GM10248 (cell line): Measurements from ENCODE around the gene PDE2A.
A peak's percentile ranks its signal among the peaks of the same experiment; 100 is the strongest.

Experiments
- CTCF ChIA-PET: fragments of 300-600 bp; sonication (Branson Sonifier 250); formaldehyde crosslinking; extraction: SDS; loops from one replicate; lab custom pipeline; 2021; ENCODE audit warnings: antibody characterized with exemption; lab: Yijun Ruan, JAX
- POLR2A ChIA-PET: fragments of 350-650 bp; sonication (Branson Sonifier 250); formaldehyde crosslinking; extraction: SDS; loops from one replicate; lab custom pipeline; 2020; ENCODE audit warnings: antibody characterized with exemption; lab: Yijun Ruan, JAX
- DNase-seq: peaks from one replicate; pipeline ENCODE4 v3.0.0; 2012; ENCODE audit errors: extremely low spot score
- TF ChIP-seq, protein P1 (sequence below): IDR thresholded peaks from 2 replicates; pipeline ENCODE4 v1.5.1; 2012; ENCODE audit warnings: mild to moderate bottlenecking, low read depth; ENCODE audit errors: extremely low read depth, missing control alignments, control extremely low read depth

PDE2A gene

GRCh38 chr11:72591023-72591422, 83.2 kb downstream of the PDE2A start:
- CTCF ChIA-PET: interaction anchor here (1.0 to 12.1 kb wide), 5 partner anchors 31 to 120 kb away, joined by 3 to 154 read pairs (median 9); no protein-coding TSS in a partner anchor
- TF ChIP-seq, protein P1, sequence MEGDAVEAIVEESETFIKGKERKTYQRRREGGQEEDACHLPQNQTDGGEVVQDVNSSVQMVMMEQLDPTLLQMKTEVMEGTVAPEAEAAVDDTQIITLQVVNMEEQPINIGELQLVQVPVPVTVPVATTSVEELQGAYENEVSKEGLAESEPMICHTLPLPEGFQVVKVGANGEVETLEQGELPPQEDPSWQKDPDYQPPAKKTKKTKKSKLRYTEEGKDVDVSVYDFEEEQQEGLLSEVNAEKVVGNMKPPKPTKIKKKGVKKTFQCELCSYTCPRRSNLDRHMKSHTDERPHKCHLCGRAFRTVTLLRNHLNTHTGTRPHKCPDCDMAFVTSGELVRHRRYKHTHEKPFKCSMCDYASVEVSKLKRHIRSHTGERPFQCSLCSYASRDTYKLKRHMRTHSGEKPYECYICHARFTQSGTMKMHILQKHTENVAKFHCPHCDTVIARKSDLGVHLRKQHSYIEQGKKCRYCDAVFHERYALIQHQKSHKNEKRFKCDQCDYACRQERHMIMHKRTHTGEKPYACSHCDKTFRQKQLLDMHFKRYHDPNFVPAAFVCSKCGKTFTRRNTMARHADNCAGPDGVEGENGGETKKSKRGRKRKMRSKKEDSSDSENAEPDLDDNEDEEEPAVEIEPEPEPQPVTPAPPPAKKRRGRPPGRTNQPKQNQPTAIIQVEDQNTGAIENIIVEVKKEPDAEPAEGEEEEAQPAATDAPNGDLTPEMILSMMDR: no peak

DNA sequence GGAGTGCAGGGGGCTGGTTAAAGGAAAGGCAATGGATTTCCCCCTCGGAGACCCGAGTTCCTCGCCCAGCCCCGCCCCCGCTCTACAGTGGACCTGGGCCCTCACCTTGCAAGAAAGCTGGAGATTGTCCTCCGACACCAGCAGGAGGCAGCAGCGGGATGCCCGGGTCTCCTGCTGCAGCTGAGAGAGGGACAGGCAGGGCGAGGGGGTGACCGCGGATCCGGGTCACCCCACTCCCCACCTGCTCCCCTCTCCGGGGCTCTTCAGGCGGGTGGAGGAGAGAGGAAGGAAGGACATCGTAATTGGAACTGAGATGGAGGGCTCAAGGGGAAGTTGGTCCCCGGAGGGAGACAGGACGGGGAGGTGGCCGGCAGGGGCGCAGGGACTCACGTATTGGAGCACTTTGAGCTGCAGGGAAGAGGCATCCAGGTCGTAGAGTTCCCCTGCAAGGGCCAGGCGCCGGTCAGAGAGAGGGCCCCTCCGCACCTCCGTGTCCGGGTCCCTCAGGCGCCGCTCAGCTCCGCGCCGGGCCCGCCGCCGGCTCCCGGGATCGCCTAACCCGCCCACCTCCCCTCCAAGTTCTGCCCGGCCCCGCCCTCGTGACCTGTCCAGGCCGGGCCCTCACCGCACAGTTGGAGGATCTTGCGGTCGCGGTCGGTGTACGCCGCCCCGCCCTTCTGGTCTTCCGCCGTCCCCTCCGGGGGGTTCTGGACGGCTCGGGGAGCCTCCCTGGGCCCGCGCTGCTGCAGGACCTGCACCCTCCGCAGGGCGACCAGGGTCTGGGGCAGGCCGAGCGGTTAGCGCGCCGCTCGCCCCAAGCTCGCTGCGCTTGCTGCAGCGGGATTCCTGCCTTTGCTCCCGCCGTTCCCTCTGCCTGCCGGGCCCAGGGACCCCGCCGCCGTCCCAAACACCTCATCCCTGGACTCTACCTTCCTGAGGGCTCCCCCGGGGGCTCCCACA, 84.1 kb downstream of the PDE2A start:
- peak; percentile 56 for DNase-seq
- POLR2A ChIA-PET: no interaction called here
- CTCF ChIA-PET: interaction anchor here (0.7 to 12.1 kb wide), 7 partner anchors 13 to 94 kb away, joined by 3 to 154 read pairs (median 6); no protein-coding TSS in a partner anchor
- TF ChIP-seq, protein P1: peak; percentile 53

More at GRCh38 chr11:72591023-72591422, 83.2 kb downstream of the PDE2A start:
- no peak for DNase-seq
- POLR2A ChIA-PET: no interaction called here

- DNase-seq: no peak
- ChIA-PET POLR2A (no interaction called here), CTCF (interaction anchor here (1.4 to 12.1 kb wide), 8 partner anchors 11 to 117 kb away, joined by 4 to 154 read pairs (median 14); no protein-coding TSS in a partner anchor)
- TF ChIP-seq, protein P1: no peak
These were observed 85.5 kb downstream of the PDE2A start for GRCh38 chr11:72588421-72589410.

- POLR2A ChIA-PET: no interaction called here
- CTCF ChIA-PET: interaction anchor here (0.9 to 12.1 kb wide), 16 partner anchors 10 to 661 kb away, joined by 3 to 154 read pairs (median 9); no protein-coding TSS in a partner anchor
- no peak for DNase-seq
- TF ChIP-seq, protein P1: no peak
These were observed 86.5 kb downstream of the PDE2A start for GRCh38 chr11:72587696-72588095.

GRCh38 chr11:72586321-72587090, 87.7 kb downstream of the PDE2A start:
- ChIA-PET POLR2A (no interaction called here), CTCF (interaction anchor here (0.6 to 12.1 kb wide), 35 partner anchors 8 to 662 kb away, joined by 3 to 154 read pairs (median 4); partner anchors contain the start of gene CLPB)
- TF ChIP-seq, protein P1: no peak
- DNase-seq: no peak
